Neural progenitor cell (in vitro differentiated cells): ENCODE results near the gene KMT5B. TPM values are rescaled to one million over a fixed set of nuclear protein-coding genes. Genes with fewer than 3 reads are reported as not detected.

Experiments
- DNase-seq: peaks from one replicate; pipeline ENCODE4 v3.0.0-alpha.2; 2016; ENCODE audit warnings: low spot score
- H2AFZ ChIP-seq: fragments of 200-600 bp; sonication (generic); replicated peaks from 2 replicates; pipeline ENCODE4 v1.6.1; 2016; ENCODE audit warnings: antibody characterized with exemption
- H3F3A ChIP-seq: fragments of 200-600 bp; sonication (generic); 2 replicates; pipeline ENCODE4 v1.6.1; 2016; ENCODE audit warnings: antibody characterized with exemption, low read depth
- H3K27ac ChIP-seq: fragments of 200-600 bp; sonication (generic); 2 replicates; pipeline ENCODE4 v1.5.1; 2016; ENCODE audit warnings: mild to moderate bottlenecking
- H3K27me3 ChIP-seq: fragments of 200-600 bp; sonication (generic); 2 replicates; pipeline ENCODE4 v1.6.1; 2016; ENCODE audit warnings: mild to moderate bottlenecking, moderate library complexity
- H3K36me3 ChIP-seq: fragments of 200-600 bp; sonication (generic); 2 replicates; pipeline ENCODE4 v1.5.1; 2016
- H3K4me1 ChIP-seq: fragments of 200-600 bp; sonication (generic); 2 replicates; pipeline ENCODE4 v1.6.1; 2016; ENCODE audit warnings: mixed run types
- H3K4me2 ChIP-seq: fragments of 200-600 bp; sonication (generic); 2 replicates; pipeline ENCODE4 v1.6.1; 2016
- H3K4me3 ChIP-seq: fragments of 200-600 bp; sonication (generic); 2 replicates; pipeline ENCODE4 v1.5.1; 2016
- H3K79me2 ChIP-seq: fragments of 200-600 bp; sonication (generic); 2 replicates; pipeline ENCODE4 v1.6.1; 2016; ENCODE audit warnings: low read depth
- H3K9ac ChIP-seq: fragments of 200-600 bp; sonication (generic); 2 replicates; pipeline ENCODE4 v1.6.1; 2016
- H3K9me3 ChIP-seq: fragments of 200-600 bp; sonication (generic); 2 replicates; pipeline ENCODE4 v1.5.1; 2016; ENCODE audit warnings: low read depth
- H4K20me1 ChIP-seq: fragments of 200-600 bp; sonication (generic); 2 replicates; pipeline ENCODE4 v1.6.1; 2016; ENCODE audit warnings: low read depth
- H3K27ac Mint-ChIP-seq: 3 replicates; pipeline ENCODE4 v1.8.0; 2021; ENCODE audit warnings: mixed read lengths
- H3K27me3 Mint-ChIP-seq: 2 replicates; pipeline ENCODE4 v1.8.0; 2022; ENCODE audit warnings: low read depth, mild to moderate bottlenecking, inconsistent platforms, moderate library complexity, mixed read lengths; ENCODE audit not compliant: insufficient read depth
- H3K36me3 Mint-ChIP-seq: 3 replicates; pipeline ENCODE4 v1.8.0; 2021; ENCODE audit warnings: mixed read lengths
- H3K4me1 Mint-ChIP-seq: 3 replicates; pipeline ENCODE4 v1.8.0; 2021; ENCODE audit warnings: mixed read lengths
- H3K4me3 Mint-ChIP-seq: 3 replicates; pipeline ENCODE4 v1.8.0; 2021; ENCODE audit warnings: mild to moderate bottlenecking, moderate library complexity, mixed read lengths
- H3K9me3 Mint-ChIP-seq: 3 replicates; pipeline ENCODE4 v1.8.0; 2020; ENCODE audit warnings: mixed read lengths
- CTCF ChIP-seq: fragments of 200-600 bp; sonication (generic); IDR thresholded peaks from 2 replicates; pipeline ENCODE4 v1.5.1; 2017; ENCODE audit warnings: antibody characterized with exemption, mild to moderate bottlenecking
- EZH2 ChIP-seq: fragments of 200-600 bp; sonication (generic); IDR thresholded peaks from 2 replicates; pipeline ENCODE4 v1.6.1; 2017; ENCODE audit warnings: antibody characterized with exemption, mild to moderate bottlenecking, moderate library complexity
- EZH2phosphoT487 ChIP-seq: fragments of 200-600 bp; sonication (generic); IDR thresholded peaks from 2 replicates; pipeline ENCODE4 v1.6.1; 2017; ENCODE audit warnings: antibody characterized with exemption
- total RNA-seq: library from RNA; depleted of rRNA; stranded (reverse); fragments of >200 nt; gene quantifications from 2 replicates; pipeline ENCODE4 v1.2.3, GENCODE V29; 2015; ENCODE audit warnings: low replicate concordance

Gene KMT5B
- total RNA-seq, 1 donor from 2014 or later = 62.4 TPM

- no peak overlapping the region for H3K4me3 ChIP-seq
- DNase-seq = no peak
- H3K4me2 ChIP-seq = no peak overlapping the region
- no peak overlapping the region for H3K4me3 Mint-ChIP-seq
- peaks cover 4% of the 10 kb centered on the region for H3F3A ChIP-seq
- no peaks in the 10 kb centered on the region for H3K9me3 ChIP-seq
- H3K79me2 ChIP-seq = no peaks in the 10 kb centered on the region
- peaks cover 16% of the 10 kb centered on the region for H3K4me1 Mint-ChIP-seq
- H3K36me3 ChIP-seq = no peaks in the 10 kb centered on the region
- H4K20me1 ChIP-seq = no peaks in the 10 kb centered on the region
- H3K9me3 Mint-ChIP-seq = no peaks in the 10 kb centered on the region
- peaks cover 16% of the 10 kb centered on the region for H3K36me3 Mint-ChIP-seq
- TF ChIP-seq EZH2 (no peak), CTCF (no peak), EZH2phosphoT487 (no peak)
- H3K9ac ChIP-seq = no peak overlapping the region
- no peak overlapping the region for H3K27ac ChIP-seq
- peaks cover 6% of the 10 kb centered on the region for H3K4me1 ChIP-seq
- H3K27me3 ChIP-seq = no peaks in the 10 kb centered on the region
- H3K27me3 Mint-ChIP-seq = peaks cover 3% of the 10 kb centered on the region
- H2AFZ ChIP-seq = no peak overlapping the region
- H3K27ac Mint-ChIP-seq = no peak overlapping the region
Observed at GRCh38 chr11:68258363-68258765, 45.3 kb upstream of the KMT5B start.

DNA sequence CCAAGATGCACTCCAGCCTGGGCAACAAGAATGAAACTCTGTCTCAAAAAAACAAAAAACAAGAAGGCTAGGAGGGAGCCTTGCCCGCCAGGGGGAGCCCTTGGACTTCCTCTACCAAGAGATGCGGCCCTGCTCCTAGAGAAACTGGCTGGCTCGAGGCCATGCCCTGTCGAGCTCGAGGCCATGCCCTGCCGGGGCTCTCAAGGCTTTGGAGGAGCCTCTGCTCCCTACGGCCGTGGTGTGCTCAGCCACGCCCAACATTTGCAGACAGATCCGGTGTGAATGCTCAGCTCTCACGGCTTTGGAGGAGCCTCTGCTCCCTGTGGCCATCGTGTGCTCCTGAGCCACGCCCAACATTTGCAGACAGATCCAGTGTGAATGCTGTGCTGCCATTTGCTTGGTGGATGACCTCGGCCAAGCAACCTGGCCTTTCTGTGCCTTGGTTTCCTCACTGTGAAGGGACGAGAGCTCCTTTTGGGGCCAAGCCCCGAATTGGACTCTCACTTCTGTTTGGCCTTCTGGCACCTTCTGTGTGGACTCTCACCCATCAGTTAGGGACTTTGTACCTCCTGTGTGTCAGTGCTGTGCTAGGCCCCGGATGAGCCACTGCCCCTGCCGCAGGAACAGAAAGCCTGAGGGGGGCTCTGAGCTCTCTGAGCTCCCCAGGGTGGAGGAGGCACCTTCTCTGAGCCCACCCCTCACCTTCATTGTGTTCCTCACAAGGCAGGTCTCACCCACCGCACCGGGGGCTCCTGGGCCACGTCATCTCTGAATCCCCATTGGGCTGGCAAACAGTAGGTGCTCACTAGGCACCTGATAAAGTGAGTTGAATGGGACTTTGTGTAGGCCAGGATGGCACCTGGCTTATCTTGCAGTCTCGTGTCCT is 44.6 kb upstream of the KMT5B start:
- peak; percentile 94 for DNase-seq
- H3K4me2 ChIP-seq = no peak overlapping the region
- H3K36me3 ChIP-seq = no peaks in the 10 kb centered on the region
- no peaks in the 10 kb centered on the region for H3K27me3 ChIP-seq
- no peaks in the 10 kb centered on the region for H4K20me1 ChIP-seq
- H2AFZ ChIP-seq = peak overlapping the region; percentile 73
- H3K27me3 Mint-ChIP-seq = peaks cover 3% of the 10 kb centered on the region
- peak; percentile 84 for TF ChIP-seq CTCF
- TF ChIP-seq EZH2phosphoT487 = no peak
- TF ChIP-seq EZH2 = no peak
- peaks cover 12% of the 10 kb centered on the region for H3K36me3 Mint-ChIP-seq
- no peak overlapping the region for H3K27ac ChIP-seq
- H3K27ac Mint-ChIP-seq = peak overlapping the region; percentile 87
- no peaks in the 10 kb centered on the region for H3K9me3 Mint-ChIP-seq
- no peaks in the 10 kb centered on the region for H3K9me3 ChIP-seq
- H3K4me1 Mint-ChIP-seq = peaks cover 16% of the 10 kb centered on the region
- peaks cover 4% of the 10 kb centered on the region for H3F3A ChIP-seq
- no peak overlapping the region for H3K4me3 Mint-ChIP-seq
- no peak overlapping the region for H3K4me3 ChIP-seq
- H3K79me2 ChIP-seq = no peaks in the 10 kb centered on the region
- peaks cover 6% of the 10 kb centered on the region for H3K4me1 ChIP-seq
- no peak overlapping the region for H3K9ac ChIP-seq

GRCh38 chr11:68256331-68256741 is 43.2 kb upstream of the KMT5B start:
- peak; percentile 16 for DNase-seq
- no peaks in the 10 kb centered on the region for H3K27me3 ChIP-seq
- TF ChIP-seq CTCF (no peak), EZH2 (no peak), EZH2phosphoT487 (no peak)
- peak overlapping the region; percentile 78 for H2AFZ ChIP-seq
- no peak overlapping the region for H3K27ac ChIP-seq
- H3K27ac Mint-ChIP-seq = peak overlapping the region; percentile 5
- H3K36me3 ChIP-seq = no peaks in the 10 kb centered on the region
- H3K27me3 Mint-ChIP-seq = peaks cover 3% of the 10 kb centered on the region
- no peak overlapping the region for H3K9ac ChIP-seq
- no peaks in the 10 kb centered on the region for H4K20me1 ChIP-seq
- H3K4me1 ChIP-seq = peaks cover 6% of the 10 kb centered on the region
- H3K9me3 ChIP-seq = no peaks in the 10 kb centered on the region
- H3K4me1 Mint-ChIP-seq = peaks cover 14% of the 10 kb centered on the region
- H3K79me2 ChIP-seq = no peaks in the 10 kb centered on the region
- no peaks in the 10 kb centered on the region for H3K9me3 Mint-ChIP-seq
- H3K4me3 Mint-ChIP-seq = peak overlapping the region; percentile 8
- peaks cover 3% of the 10 kb centered on the region for H3K36me3 Mint-ChIP-seq
- peaks cover 4% of the 10 kb centered on the region for H3F3A ChIP-seq
- H3K4me3 ChIP-seq = no peak overlapping the region
- H3K4me2 ChIP-seq = peak overlapping the region; percentile 24
